NCI-H526 (cell line): ENCODE results near the gene CDH13.
A peak's percentile ranks its signal among the peaks of the same experiment; 100 is the strongest.

Experiments
- DNase-seq, 2 experiments: peaks; one replicate each; lab custom pipeline; 2025; lab: John Stamatoyannopoulos, UW

Gene CDH13

DNA sequence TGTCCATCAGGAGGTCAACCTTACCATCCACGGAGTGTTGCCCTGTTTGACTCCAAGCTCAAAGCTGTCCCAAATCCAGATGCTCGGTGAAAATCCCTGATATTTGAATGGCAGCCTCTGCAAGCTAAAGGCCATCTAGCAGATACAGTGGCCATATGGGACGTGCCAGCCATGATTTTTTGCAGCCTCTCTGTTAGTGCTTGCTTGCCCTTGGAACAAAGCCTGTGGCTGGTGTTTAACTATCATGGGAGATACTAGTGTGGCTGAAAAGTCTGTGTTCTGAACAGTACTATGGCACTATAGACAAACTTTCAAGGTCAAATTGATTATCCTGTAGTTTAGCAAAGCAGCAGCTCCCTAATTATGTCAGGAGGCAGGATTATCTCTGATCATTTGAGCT, 214.3 kb downstream of the CDH13 start:
- DNase-seq = no peak

DNA sequence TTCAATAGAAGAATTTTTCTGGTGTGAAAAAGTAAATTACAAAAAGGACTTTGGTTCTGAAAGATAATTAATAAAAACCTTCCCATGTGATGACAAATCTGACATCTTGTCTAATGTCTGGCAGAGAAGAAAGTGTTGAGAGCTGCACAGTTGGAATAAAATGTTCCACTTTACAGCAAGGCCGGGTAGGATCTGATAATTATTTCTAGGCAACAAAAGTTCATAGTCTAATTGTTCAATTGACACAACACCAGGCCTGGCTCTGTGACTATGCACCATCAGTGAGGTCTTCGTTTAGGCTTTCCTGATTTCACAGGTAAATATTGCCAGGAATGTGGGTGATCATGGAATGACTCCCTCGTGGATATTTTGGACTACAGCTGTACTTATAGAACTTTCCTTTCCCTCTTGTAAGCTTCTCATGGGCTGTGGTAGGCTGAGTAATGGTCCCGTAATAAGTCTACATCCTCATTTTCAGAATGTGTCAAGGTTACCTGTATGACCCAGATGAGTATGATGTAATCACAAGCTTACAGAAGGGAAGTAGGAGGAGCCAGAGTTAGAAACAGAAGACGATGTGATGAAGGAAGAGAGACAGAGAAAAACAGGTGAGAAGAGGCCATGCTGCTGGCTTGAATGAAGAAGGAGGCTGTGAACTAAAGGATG, 217.0 kb downstream of the CDH13 start:
- DNase-seq = no peak

DNA sequence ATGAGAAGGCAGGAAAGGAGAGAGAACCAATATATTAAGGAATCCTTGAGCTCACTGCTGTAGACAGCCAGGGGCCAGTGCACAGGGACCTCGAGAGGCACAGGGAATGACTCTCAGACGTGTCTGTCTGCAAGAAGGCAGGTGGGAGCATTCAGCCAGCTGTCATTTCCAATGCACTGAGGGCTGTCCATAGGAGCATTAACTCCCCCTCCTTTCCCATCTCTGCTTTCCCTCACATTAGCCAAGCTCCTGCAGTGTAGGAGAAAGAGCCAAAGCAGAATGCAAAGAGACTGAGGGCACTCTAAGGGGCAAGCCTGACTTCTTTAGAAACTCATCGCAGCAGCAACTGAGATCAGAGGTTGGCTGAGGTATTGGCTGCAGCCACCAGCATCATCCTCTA, 218.3 kb downstream of the CDH13 start:
- DNase-seq = no peak

DNA sequence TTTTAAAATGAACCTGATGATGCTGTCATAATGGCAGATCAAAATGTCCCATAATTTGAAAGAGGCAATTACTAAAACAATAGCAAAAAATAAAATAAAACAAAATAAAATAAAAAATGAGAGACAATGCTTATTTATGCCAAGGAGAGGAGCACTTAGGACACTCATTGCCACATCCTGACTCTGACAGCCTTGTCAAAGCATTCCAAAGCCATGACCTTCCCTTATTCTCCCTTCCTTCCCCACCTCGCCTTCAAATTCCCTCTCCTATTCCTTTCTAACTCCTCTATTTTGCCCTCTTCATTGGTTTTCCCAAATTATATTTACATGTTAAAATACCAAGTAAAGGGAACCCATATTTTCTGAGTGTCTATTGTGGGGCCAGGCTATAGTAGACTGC, 220.0 kb downstream of the CDH13 start:
- DNase-seq = no peak

DNA sequence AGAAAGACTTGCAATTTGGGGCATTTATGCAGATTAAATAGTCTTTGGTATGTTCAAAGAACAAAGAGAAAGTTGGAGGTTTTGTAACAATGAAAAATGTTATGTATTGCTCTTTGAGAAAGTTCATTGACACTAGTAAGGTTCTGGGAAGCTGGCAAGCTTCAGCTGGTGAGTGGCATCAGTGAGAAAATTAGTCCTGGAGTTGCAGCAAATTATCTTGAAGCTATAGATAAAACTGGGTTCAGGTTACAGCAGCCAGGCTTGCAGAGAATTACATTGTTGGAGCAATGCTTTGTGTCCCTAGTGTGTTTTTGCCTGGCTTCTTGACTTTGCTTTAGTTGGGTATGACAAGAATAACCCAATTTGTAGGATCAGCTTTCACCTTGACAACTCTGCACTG, 221.2 kb downstream of the CDH13 start:
- DNase-seq = no peak

DNA sequence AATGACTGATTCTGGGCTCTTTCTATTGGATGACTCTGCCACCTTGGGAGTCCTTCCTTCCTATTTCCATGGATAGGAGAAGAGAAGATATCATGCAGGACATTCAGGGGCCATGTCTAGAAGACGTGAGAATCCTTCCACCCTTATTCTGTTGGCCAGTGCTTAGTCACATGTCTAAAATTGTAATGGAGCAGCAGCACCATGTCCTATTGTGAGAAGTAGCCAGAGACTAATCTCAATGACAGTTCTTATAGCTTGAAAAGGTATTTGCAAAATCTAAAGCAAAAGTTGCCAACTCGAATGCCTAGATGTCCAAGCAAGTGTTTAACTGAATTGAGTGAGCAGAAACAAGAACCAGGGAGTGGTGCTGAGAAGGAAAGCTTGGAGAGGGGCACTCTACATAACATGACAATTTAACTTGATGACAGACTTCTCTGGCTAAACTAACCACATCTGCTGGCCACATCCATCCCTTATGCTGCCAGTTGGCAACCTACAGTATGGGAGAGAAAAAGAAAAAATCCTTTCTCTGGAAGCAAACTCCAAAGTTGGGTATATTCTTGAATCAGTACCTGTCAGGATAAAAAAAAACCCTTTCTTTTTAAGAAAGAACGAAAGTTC, 225.7 kb downstream of the CDH13 start:
- DNase-seq = no peak

DNA sequence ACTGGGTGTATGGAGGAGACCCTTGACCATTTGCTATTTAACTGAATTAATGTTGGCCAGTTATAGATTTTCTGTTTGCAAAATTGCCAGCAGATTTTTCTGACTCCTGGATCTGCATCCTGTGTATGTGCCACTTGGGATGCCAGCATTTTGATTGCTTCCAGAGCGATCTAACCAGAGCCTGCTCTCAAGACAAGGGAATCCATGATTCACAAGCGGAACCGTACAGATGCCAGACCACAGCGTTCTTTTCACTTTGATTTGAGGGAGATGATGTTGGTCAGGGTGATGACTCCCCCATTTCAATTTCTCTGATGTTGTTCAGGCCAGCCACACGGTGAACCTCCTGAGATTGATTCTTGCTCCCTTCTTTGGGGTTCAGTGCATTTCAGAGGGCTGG, 228.7 kb downstream of the CDH13 start:
- no peak for DNase-seq

DNA sequence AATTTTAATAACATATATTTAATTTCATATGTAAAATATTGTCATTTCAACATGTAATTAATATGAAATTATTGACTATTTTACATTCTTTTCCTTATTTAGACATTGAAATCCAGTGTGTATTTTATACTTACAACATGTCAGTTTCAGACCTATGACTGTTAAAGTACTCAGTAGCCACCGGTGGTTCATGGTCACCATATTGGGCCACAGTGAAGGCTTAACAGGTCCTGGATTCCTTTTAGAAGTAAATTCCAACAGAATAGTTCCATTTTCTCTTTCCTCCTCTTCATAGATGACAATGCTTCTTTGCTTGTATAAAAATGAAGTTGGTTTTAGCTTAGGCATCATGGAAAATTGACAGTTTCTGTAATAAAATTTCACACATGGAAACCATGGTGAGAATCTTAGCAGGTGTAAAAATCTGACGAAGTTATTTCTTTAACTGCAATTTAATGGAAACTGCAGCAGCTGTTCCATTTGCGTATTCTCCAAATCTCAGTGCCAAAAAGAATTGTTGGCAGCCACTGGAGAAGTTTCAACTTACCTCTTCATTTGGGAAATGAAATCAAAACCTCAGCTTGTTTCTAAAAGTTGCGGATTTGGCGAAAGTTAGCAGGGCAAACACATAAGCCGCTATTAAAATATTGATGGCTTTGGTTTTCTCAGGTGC, 231.1 kb downstream of the CDH13 start:
- DNase-seq = no peak

DNA sequence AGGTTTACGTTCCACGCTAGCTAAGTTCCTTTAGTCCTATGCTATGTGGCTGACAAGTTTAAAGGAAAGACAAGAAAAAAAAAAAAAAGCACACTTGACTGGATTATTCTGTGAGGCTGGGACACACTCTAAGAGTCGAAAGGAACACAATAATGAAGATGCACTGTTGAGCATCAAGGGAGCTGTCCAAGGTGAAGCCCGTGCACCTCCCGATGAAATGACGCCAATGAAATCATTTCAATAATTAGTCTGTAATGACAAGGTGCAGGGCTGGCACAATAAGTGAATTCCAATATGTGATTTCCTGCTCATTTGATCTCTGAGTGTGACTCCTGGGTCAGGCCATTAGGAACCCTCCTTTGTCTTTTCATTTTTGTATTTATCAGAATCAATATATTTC, 232.9 kb downstream of the CDH13 start:
- DNase-seq = no peak

DNA sequence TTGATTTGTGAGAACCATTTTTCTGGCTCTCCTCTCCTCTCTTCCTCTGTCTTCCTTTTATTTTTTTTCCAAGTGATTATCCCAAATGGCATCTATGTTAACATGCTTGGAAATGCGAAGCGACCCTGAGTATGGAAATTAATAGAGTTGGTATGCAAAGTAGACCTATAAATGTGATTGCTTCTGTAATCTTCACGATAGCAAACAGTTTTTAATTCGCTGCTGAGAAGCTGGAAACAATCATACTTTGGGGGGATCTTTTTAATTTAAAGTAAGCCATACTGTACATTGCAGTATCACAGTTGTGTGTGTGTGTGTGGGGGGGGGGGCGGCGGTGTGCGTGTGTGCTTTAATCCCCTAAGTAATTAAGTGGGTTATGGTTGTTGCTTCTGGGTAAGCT, 233.3 kb downstream of the CDH13 start:
- peak; percentile 4 to 25 for DNase-seq

DNA sequence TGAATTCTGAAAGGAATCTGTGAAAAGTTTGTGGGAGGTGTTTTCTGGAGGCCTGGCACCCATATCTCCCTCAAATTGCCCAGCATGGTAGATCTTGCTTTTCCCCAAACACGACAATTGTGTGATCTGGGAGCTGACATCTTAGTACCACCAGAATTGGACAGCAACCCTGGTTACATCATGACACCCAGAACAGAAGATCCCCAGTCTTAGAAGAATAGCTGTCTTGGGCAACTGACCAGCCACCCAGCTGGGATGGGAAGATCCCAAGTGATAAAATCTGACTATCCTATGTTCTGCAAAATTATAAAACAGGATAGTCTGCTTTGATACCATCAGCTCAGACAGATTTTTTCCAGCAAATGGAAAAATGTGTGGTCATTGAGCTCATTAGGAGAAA, 235.3 kb downstream of the CDH13 start:
- DNase-seq = no peak

DNA sequence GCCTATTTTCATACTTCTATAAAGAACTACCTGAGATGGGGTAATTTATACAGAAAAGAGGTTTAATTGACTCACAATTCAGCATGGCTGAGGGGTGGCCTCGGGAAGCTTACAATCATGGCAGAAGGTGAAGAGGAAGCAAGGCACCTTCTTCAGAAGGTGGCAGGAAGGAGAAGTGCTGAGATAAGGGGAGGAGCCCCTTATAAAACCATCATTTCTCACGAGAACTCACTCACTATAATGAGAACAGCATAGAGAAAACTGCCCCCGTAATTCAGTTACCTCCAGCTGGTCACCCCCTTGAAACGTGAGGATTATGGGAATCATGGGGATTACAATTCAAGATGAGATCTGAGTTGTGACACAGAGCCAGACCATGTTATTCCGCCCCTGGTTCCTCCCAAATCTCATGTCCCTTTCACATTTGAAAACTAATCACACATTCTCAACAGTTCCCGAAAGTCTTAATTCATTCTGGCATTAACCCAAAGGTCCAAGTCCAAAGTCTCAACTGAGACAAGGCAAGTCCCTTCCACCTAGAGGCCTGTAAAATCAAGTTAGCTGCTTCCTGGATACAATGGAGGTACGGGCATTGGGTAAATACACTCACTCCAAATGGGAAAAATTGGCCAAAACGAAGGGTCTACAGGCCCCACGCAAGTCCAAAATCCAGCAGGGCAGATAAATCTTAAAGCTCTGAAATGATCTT, 237.7 kb downstream of the CDH13 start:
- DNase-seq = no peak

DNA sequence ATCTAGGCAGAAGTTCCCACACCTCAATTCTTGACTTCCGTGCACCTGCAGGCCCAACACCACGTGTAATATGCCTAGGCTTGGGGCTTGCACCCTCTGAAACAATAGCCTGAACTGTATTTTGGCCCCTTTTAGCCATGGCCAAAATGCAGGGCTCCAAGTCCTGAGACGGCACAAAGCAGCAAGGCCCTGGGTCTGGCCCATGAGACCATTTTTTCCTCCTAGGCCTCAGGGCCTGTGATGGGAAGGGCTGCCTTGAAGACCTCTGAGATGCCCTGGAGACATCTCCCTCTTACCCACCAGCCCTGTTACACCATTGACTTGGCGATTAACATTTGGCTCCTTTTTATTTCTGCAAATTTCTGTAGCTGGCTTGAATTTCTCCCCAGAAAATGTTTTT, 238.6 kb downstream of the CDH13 start:
- DNase-seq = no peak

DNA sequence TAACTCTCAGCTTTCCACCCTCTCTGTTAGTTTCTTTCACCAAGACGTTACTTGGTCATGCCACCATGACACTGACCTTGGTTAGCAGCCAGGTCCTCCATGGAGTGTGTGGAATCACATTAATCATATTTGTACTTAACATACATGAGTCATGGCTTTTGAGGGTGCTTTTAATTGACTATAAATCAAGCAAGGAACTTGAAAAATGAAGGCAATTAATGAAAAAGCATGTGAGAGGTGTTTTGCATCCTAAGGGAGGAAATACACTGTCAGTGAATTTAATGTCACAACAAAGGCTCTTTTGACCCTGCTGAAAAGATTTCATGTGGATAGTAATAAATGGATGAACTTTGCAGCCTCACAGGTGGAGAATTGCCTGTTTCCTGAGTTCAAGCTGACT, 240.7 kb downstream of the CDH13 start:
- no peak for DNase-seq

DNA sequence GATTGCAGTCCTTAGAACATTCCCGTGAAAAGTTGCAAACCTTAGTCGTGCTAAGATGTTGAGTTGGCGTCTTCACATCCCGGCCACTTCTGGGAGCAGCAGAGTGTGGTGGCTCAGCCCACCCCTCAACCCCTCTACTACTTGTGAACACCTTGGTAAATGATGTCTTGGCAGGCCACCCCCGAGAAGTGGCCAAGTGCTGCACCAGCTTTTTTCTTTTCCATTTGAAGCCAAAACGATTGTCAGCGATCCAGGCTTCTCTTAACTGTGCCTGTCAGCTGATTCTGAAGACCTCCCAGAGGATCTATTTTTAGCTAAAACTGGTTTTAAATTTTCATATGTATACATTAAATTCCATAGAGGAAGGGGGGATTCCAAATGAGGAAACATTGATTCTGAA, 247.5 kb downstream of the CDH13 start:
- DNase-seq = no peak

DNA sequence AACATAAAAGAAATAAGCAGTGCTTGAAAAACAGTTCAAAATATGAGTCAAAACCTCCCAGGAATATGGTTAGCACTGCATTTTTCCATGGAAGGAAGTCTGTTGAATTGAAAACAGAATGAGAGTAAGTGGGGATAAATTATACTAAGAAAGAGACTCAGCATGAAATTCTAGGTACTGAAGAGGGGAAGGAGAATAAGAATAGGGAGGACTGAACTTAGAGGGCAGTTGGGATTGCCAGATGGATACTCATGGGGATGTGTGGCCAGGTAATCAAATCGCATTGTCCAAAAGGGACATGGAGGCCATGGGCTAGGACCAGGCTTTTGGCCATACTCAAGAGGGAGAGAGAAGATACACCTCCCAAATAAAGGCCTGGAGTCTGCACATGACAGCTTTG, 247.9 kb downstream of the CDH13 start:
- no peak for DNase-seq

DNA sequence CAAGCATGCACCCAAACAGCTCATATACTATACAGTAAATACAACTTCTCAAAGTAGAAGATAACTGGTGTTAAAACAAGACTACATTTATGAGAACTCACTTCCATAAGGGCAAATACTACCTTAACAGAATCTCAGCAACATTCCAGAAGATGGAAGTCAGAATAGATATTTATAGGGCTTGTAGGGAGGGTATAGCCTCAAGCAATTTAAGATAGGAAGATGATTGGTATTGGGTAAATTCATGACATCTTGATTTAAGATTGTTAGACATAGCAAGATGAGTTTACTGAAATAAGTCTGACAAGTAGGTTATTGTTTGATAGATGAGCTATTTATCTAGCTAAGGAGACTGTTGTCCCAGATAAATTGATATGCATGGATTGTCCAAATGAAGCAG, 250.2 kb downstream of the CDH13 start:
- no peak for DNase-seq

DNA sequence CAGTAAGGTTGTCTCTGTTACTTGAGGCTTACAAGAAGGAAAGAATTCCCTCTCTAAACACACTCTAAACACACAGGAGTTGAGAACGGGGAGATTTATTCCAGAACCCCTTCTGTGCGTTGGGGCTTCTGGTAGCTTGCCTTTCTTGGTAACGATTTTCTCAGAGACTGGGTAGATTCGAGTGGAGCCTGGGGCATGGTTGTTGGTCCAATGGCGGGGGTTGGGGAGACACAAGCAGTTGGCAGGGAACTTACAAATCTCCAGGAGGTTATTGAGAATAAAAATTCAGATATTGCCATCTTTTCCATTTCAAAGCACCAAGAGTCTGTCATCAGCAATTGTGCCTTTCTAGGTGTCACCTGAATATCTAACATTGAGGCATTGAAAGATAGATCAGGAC, 251.7 kb downstream of the CDH13 start:
- DNase-seq = no peak

DNA sequence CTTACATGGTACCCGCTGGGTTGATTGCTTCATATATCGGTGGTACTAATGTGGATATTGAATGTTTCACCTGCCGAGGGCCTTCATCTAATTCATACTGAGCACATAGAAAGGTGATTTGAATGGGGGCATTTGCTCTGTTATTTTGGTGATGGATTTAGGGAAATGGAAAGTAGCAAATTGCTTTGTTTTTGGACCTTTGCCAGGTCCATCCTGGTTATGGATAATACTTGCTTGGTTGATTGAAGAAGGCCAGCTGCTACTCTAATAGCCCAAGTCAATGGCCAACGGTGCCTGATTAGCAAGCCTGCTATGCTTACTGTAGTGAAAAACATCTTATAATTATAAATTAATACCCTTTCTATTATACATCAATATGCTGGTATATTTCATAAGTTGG, 253.6 kb downstream of the CDH13 start:
- DNase-seq = no peak

DNA sequence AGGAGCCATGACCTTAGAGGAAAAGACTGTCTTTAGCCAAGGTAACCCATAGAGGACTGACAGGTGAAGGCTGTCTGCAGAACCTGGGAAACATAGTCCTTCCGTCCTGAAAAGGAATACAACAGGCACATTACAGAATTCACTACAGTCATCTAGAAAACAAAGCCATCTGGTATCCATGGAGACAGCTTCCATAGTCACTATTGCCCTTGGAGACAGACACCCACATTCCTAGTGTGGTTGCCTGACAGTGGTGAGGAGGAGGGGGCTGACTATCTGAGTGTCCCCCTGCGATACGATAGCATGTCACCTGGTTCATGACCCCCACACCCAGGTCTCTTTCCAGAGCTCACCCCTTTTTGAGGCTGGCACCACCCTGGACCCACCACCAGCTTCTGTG, 254.7 kb downstream of the CDH13 start:
- no peak for DNase-seq

DNA sequence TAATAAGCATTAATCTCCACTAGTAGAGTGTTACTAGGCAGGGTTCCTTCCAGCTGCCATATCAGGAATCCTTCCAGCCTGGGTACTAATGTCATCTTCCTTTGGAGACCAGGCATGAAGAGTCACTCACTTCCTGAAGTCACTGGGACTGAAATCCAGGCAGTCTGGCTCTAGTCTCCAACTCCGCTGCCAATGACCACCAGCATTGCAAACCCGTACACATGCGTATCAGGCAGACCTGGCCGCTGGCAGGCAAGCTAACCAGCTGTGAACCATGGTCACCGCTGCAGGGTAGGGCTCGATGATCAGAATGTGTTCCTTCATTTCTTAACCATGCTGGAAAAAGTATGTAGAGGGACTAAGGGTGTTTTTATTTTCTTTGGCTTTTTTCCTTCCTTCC, 255.5 kb downstream of the CDH13 start:
- DNase-seq = no peak

DNA sequence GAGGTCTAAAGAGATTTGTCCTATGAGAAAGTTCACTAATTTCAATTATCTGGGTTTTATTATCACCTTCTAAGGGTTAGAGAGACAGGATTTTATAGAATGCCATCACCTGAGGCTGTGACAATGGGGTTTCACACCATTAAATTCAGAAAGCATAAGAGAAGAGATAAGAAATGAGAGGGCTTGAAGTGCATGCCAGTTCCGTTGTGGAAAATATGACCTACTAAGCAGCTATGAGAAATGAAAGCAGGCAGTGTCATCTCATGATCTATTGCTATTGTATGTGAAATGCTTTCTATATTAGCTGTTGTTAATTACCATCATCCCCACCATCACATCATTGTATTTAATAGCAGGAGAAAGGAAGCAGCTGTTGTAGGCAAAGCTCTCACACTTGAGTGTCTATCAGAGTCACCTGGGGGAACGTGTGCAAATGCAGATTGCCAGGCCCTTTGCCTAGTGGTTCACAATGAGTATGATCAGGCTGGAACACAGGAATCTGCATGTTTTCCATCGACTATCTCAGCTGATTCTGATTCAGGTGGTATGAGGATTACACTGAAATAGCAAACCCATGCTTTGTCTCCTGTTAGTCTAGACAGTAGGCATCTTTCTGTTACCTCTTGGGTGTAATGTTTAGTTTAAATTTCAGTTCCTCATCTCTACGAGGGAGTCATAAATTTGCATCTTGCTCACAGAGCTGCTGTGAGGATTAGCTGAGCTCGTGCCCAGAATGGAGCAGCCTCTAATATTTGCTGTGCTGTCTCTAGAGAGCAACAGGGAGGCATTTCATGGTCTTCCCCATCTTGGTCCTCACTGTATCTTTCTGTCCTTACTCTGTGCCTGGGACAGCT, 256.4 kb downstream of the CDH13 start:
- peak; percentile 14 to 15 for DNase-seq
